OCI-LY7 (cell line): ENCODE measurements around the gene MN1. TPM values are rescaled to one million over a fixed set of nuclear protein-coding genes. Genes with fewer than 3 reads are reported as not detected.

Experiments used
- BruUV-seq: library from RNA; stranded (reverse); fragments of 400-500 nt; replicated peaks from 2 replicates; lab custom pipeline; 2021; lab: Mats Ljungman, UMichigan
- CTCF ChIA-PET: fragments of 300-600 bp; sonication (Branson Sonifier 250); formaldehyde crosslinking; loops from one replicate; lab custom pipeline; 2022; ENCODE audit warnings: antibody characterized with exemption; ENCODE audit not compliant: unreplicated experiment; lab: Charles Lee
- POLR2A ChIA-PET: fragments of 300-600 bp; sonication (Branson Sonifier 250); formaldehyde crosslinking; loops from one replicate; lab custom pipeline; 2022; ENCODE audit warnings: antibody characterized with exemption; lab: Charles Lee
- DNase-seq: peaks from one replicate; pipeline ENCODE4 v3.0.0-alpha.2; 2015; ENCODE audit warnings: low spot score
- H2AFZ ChIP-seq: fragments of 200-600 bp; sonication (generic), shearing (Covaris generic); 2 replicates; pipeline ENCODE4 v1.6.1; 2014; ENCODE audit warnings: mild to moderate bottlenecking, antibody characterized with exemption, low read length, moderate library complexity
- H3K27ac ChIP-seq: fragments of 200-600 bp; sonication (generic); 2 replicates; pipeline ENCODE4 v1.5.1; 2014; ENCODE audit warnings: mixed run types, low read depth, mild to moderate bottlenecking, moderate library complexity, low read length, inconsistent platforms; ENCODE audit not compliant: poor library complexity, severe bottlenecking
- H3K36me3 ChIP-seq: fragments of 200-600 bp; sonication (generic); 2 replicates; pipeline ENCODE4 v1.6.1; 2014; ENCODE audit warnings: mild to moderate bottlenecking, antibody characterized with exemption, low read length, moderate library complexity, mixed read lengths; ENCODE audit not compliant: insufficient read depth
- H3K4me1 ChIP-seq: fragments of 200-600 bp; sonication (generic); 2 replicates; pipeline ENCODE4 v1.5.1; 2014; ENCODE audit warnings: mild to moderate bottlenecking, low read length; ENCODE audit not compliant: insufficient read depth, poor library complexity, severe bottlenecking
- H3K4me2 ChIP-seq: fragments of 200-600 bp; sonication (generic); 2 replicates; pipeline ENCODE4 v1.6.1; 2014; ENCODE audit warnings: mild to moderate bottlenecking, low read length
- H3K4me3 ChIP-seq: fragments of 200-600 bp; sonication (generic); 2 replicates; pipeline ENCODE4 v1.5.1; 2014; ENCODE audit warnings: mild to moderate bottlenecking, low read depth, low read length; ENCODE audit not compliant: poor library complexity, severe bottlenecking
- H3K79me2 ChIP-seq: fragments of 200-600 bp; sonication (generic); 2 replicates; pipeline ENCODE4 v1.6.1; 2016; ENCODE audit warnings: low read depth, mild to moderate bottlenecking, low read length, moderate library complexity, mixed read lengths; ENCODE audit not compliant: insufficient read depth
- H3K9me2 ChIP-seq: fragments of 200-600 bp; sonication (generic); 2 replicates; pipeline ENCODE4 v1.6.1; 2016; ENCODE audit warnings: mild to moderate bottlenecking, low read length, mixed read lengths; ENCODE audit not compliant: insufficient read depth
- H3K9me3 ChIP-seq: fragments of 200-600 bp; sonication (generic); 2 replicates; pipeline ENCODE4 v1.6.1; 2014; ENCODE audit warnings: mild to moderate bottlenecking, mixed run types, low read length, mixed read lengths
- H4K20me1 ChIP-seq: fragments of 200-600 bp; sonication (generic); 2 replicates; pipeline ENCODE4 v1.6.1; 2014; ENCODE audit warnings: mild to moderate bottlenecking, antibody characterized with exemption, low read length, moderate library complexity, mixed read lengths; ENCODE audit not compliant: insufficient read depth
- EZH2phosphoT487 ChIP-seq: fragments of 200-600 bp; sonication (generic); IDR thresholded peaks from 2 replicates; pipeline ENCODE4 v1.6.1; 2018; ENCODE audit warnings: low read depth, borderline replicate concordance, mild to moderate bottlenecking, mixed run types, antibody characterized with exemption, low read length, moderate library complexity, mixed read lengths
- intact Hi-C: fragments of 100-400 bp; cut with micrococcal nuclease; formaldehyde crosslinking; loops from one replicate; pipeline ENCODE4 v1.10.0; 2022; ENCODE audit not compliant: unreplicated experiment
- total RNA-seq, 2 experiments: library from RNA; depleted of rRNA in 1 of 2; stranded (reverse); fragments of >200 nt in 1 of 2; shearing (Covaris generic) in 1 of 2; gene quantifications; 2 replicates each; pipeline ENCODE4 v1.2.3, GENCODE V29; 2014 to 2022
- TF ChIP-seq, protein P1 (sequence below): fragments of 200-600 bp; sonication (generic); conservative IDR thresholded peaks from 2 replicates; pipeline ENCODE4 v1.5.1; 2014; ENCODE audit warnings: mild to moderate bottlenecking, antibody characterized with exemption, low read length, moderate library complexity, mixed read lengths

MN1 gene
- total RNA-seq, 2 experiments from 2014 or later, result 0.47 TPM; not detected in 1

- TF ChIP-seq, protein P1, sequence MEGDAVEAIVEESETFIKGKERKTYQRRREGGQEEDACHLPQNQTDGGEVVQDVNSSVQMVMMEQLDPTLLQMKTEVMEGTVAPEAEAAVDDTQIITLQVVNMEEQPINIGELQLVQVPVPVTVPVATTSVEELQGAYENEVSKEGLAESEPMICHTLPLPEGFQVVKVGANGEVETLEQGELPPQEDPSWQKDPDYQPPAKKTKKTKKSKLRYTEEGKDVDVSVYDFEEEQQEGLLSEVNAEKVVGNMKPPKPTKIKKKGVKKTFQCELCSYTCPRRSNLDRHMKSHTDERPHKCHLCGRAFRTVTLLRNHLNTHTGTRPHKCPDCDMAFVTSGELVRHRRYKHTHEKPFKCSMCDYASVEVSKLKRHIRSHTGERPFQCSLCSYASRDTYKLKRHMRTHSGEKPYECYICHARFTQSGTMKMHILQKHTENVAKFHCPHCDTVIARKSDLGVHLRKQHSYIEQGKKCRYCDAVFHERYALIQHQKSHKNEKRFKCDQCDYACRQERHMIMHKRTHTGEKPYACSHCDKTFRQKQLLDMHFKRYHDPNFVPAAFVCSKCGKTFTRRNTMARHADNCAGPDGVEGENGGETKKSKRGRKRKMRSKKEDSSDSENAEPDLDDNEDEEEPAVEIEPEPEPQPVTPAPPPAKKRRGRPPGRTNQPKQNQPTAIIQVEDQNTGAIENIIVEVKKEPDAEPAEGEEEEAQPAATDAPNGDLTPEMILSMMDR, result no peak
- no peak for TF ChIP-seq EZH2phosphoT487
- Histone ChIP-seq H3K9me2 (no peaks in the 10 kb centered on the region), H3K27ac (no peak overlapping the region), H3K36me3 (no peaks in the 10 kb centered on the region), H2AFZ (no peak overlapping the region), H3K4me2 (no peak overlapping the region), H3K79me2 (no peaks in the 10 kb centered on the region), H4K20me1 (no peaks in the 10 kb centered on the region), H3K9me3 (no peaks in the 10 kb centered on the region), H3K4me1 (no peaks in the 10 kb centered on the region), H3K4me3 (no peak overlapping the region)
- CTCF ChIA-PET, result no interaction called here
- no TSS peak for BruUV-seq
- DNase-seq, result no peak
- POLR2A ChIA-PET, result no interaction called here
- intact Hi-C loops, result no loop called here
Observed at GRCh38 chr22:27766679-27767078, 34.9 kb downstream of the MN1 start.

GRCh38 chr22:27765706-27766291 is 35.8 kb downstream of the MN1 start:
- CTCF ChIA-PET, result no interaction called here

DNA sequence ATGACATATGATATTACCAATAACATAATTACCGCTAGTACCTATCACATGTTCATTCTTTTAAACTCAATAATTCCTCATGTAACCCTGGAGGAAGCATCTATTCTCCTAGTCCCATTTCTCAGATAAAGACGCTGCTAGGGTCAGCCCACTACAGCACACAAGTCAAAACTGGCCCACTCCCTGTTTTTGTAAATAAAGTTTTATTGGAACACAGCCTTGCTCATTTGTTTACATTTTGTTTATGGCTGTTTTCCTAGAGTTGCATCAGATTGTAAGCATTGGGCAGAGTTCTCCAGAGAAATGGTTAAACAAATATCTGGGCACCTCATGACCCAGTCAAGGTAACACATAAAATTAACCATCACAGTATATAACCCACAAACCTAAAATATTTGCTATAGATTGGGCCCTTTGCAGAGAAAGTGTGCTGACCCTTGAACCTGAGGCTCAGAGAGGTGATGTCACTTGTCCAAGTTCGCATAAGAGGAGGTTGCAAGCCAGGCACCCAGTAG is 36.8 kb downstream of the MN1 start:
- H3K4me3 ChIP-seq, result no peak overlapping the region
- no peak for DNase-seq
- intact Hi-C loops, result no loop called here
- H3K4me2 ChIP-seq, result no peak overlapping the region
- BruUV-seq, result no TSS peak
- ChIA-PET POLR2A (no interaction called here), CTCF (no interaction called here)
- H3K9me2 ChIP-seq, result no peaks in the 10 kb centered on the region
- no peaks in the 10 kb centered on the region for H3K36me3 ChIP-seq
- H3K4me1 ChIP-seq, result no peaks in the 10 kb centered on the region
- no peak overlapping the region for H3K27ac ChIP-seq
- H2AFZ ChIP-seq, result no peak overlapping the region
- TF ChIP-seq, protein P1, result no peak
- no peak for TF ChIP-seq EZH2phosphoT487
- no peaks in the 10 kb centered on the region for H3K9me3 ChIP-seq
- H3K79me2 ChIP-seq, result no peaks in the 10 kb centered on the region
- H4K20me1 ChIP-seq, result no peaks in the 10 kb centered on the region

More at GRCh38 chr22:27765706-27766291, 35.8 kb downstream of the MN1 start:
- H2AFZ ChIP-seq, result no peak overlapping the region
- no peak overlapping the region for H3K4me3 ChIP-seq
- H3K9me3 ChIP-seq, result no peaks in the 10 kb centered on the region
- no peak for DNase-seq
- H3K79me2 ChIP-seq, result no peaks in the 10 kb centered on the region
- BruUV-seq, result no TSS peak
- H4K20me1 ChIP-seq, result no peaks in the 10 kb centered on the region
- POLR2A ChIA-PET, result no interaction called here
- intact Hi-C loops, result no loop called here
- H3K4me2 ChIP-seq, result no peak overlapping the region
- H3K4me1 ChIP-seq, result no peaks in the 10 kb centered on the region
- H3K9me2 ChIP-seq, result no peaks in the 10 kb centered on the region
- TF ChIP-seq, protein P1, result no peak
- no peak for TF ChIP-seq EZH2phosphoT487
- no peak overlapping the region for H3K27ac ChIP-seq
- H3K36me3 ChIP-seq, result no peaks in the 10 kb centered on the region
